ENCODE data around the gene ATP6V0A1.

DNA sequence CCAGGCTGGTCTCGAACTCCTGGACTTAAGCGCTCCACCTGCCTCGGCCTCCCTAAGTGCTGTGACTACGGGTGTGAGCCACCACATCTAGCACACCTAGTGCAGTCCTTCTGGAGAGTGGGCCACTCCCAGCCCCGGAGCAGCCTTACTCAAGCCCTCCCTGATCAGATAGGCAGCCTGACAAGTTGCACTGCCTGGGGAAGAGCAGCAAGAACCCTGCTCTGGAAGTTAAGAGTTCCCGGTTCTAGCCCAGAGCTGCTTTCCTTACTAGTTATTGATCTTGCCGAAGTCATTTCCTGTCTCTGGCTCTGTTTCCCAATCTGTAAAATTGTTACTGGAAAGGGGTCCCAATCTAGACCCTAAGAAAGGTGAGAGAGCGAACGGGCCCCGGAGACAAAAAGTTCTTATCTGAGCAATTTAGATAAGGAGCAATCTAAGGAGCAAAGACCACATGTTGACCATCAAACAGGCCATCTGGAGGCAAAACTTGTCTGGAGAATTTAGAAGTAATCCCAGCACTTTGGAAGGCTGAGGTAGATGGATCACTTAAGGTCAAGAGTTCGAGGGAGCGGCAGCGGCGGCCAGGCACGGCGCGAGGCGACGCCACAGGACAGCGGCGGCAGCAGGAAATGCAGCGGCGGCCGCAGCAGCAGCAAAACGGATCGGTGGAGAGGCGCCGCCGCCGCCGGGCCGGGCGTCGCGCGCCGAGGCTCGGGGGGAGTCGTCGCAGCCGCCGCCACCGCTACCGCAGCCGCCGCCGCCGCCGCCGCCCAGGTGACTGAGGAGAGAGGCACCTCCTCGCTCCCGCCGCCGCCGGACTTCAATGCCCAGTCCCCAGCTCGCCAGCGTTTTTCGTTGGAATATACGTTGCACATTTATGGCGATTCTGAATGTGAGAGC is 73.0 kb downstream of the ATP6V0A1 start:
- TF ChIP-seq POLR2A (IDR thresholded peaks at IDR 0.05; ENCODE audit: low read length) (no peak), GATA1 (IDR thresholded peaks at IDR 0.05; ENCODE audit: low read depth, low read length) (no peak)

Measured in erythroblast (primary cell).